CD8-positive, alpha-beta memory T cell (primary cell): ENCODE results near the gene SRSF8. TPM values are rescaled to one million over a fixed set of nuclear protein-coding genes. Genes with fewer than 3 reads are reported as not detected.

ENCODE experiments used
- CTCF ChIA-PET: fragments of 350-600 bp; sonication (Branson Sonifier 250); formaldehyde crosslinking; loops from one replicate; lab custom pipeline; 2021; ENCODE audit warnings: antibody characterized with exemption; lab: Charles Lee
- POLR2A ChIA-PET: fragments of 350-600 bp; sonication (Branson Sonifier 250); formaldehyde crosslinking; loops from one replicate; lab custom pipeline; 2021; ENCODE audit warnings: antibody characterized with exemption; lab: Charles Lee
- DNase-seq, 5 donors: peaks; one replicate each; pipeline versions ENCODE4 v3.0.0 to v3.0.0-alpha.2; 2020 to 2022; ENCODE audit warnings: mixed read lengths in 1 of 5
- H3K27ac ChIP-seq: one replicate; pipeline ENCODE4 v1.7.0; 2013; ENCODE audit warnings: low read depth, mild to moderate bottlenecking, low read length, moderate library complexity
- H3K27me3 ChIP-seq: 2 replicates; pipeline ENCODE4 v1.7.0; 2013; ENCODE audit warnings: low read length, mild to moderate bottlenecking; ENCODE audit not compliant: insufficient read depth, poor library complexity, severe bottlenecking
- H3K36me3 ChIP-seq: 2 replicates; pipeline ENCODE4 v1.7.0; 2013; ENCODE audit warnings: mild to moderate bottlenecking, low read length, moderate library complexity; ENCODE audit not compliant: insufficient read depth
- H3K4me1 ChIP-seq: 2 replicates; pipeline ENCODE4 v1.7.0; 2013; ENCODE audit warnings: mild to moderate bottlenecking, low read length, moderate library complexity; ENCODE audit not compliant: insufficient read depth
- H3K4me3 ChIP-seq: 2 replicates; pipeline ENCODE4 v1.7.0; 2013; ENCODE audit warnings: mild to moderate bottlenecking, low read length
- H3K9me3 ChIP-seq: 2 replicates; pipeline ENCODE4 v1.7.0; 2013; ENCODE audit warnings: mild to moderate bottlenecking, low read length
- H3K27ac Mint-ChIP-seq, 8 donors: one replicate each; pipeline ENCODE4 v1.8.0; 2020 to 2021; ENCODE audit warnings: mixed read lengths in 8 of 8, mild to moderate bottlenecking in 6 of 8, inconsistent platforms in 3 of 8, moderate library complexity in 3 of 8
- H3K27me3 Mint-ChIP-seq, 2 donors: one replicate each; pipeline ENCODE4 v1.8.0; 2020 to 2021; ENCODE audit warnings: mixed read lengths in 2 of 2, mild to moderate bottlenecking in 1 of 2, moderate library complexity in 1 of 2
- H3K36me3 Mint-ChIP-seq, 3 donors: one replicate each; pipeline ENCODE4 v1.8.0; 2020 to 2021; ENCODE audit warnings: mixed read lengths in 3 of 3, inconsistent platforms in 1 of 3, mild to moderate bottlenecking in 1 of 3
- H3K4me1 Mint-ChIP-seq, 3 donors: one replicate each; pipeline ENCODE4 v1.8.0; 2020 to 2021; ENCODE audit warnings: mixed read lengths in 3 of 3, inconsistent platforms in 1 of 3, mild to moderate bottlenecking in 1 of 3
- H3K4me3 Mint-ChIP-seq, 7 donors: one replicate each; pipeline ENCODE4 v1.8.0; 2020 to 2021; ENCODE audit warnings: mixed read lengths in 7 of 7, mild to moderate bottlenecking in 6 of 7, moderate library complexity in 4 of 7, inconsistent platforms in 2 of 7
- H3K9me3 Mint-ChIP-seq, 5 donors: one replicate each; pipeline ENCODE4 v1.8.0; 2020 to 2022; ENCODE audit warnings: mixed read lengths in 5 of 5, mild to moderate bottlenecking in 3 of 5, moderate library complexity in 2 of 5, inconsistent platforms in 1 of 5
- polyA plus RNA-seq: library from polyadenylated mRNA; unstranded; fragments of 300-500 nt; fragmentation: Illumina TruSeq; gene quantifications from one replicate; pipeline ENCODE4 v1.2.3, GENCODE V29; 2021
- total RNA-seq, 2 experiments: library from RNA; stranded (reverse); gene quantifications; one replicate each; pipeline ENCODE4 v1.2.3, GENCODE V29; 2021

SRSF8 gene
- total and polyA plus RNA-seq, 3 experiments from 2014 or later, result 75.8 to 91.6 (median 82.8) TPM

DNA sequence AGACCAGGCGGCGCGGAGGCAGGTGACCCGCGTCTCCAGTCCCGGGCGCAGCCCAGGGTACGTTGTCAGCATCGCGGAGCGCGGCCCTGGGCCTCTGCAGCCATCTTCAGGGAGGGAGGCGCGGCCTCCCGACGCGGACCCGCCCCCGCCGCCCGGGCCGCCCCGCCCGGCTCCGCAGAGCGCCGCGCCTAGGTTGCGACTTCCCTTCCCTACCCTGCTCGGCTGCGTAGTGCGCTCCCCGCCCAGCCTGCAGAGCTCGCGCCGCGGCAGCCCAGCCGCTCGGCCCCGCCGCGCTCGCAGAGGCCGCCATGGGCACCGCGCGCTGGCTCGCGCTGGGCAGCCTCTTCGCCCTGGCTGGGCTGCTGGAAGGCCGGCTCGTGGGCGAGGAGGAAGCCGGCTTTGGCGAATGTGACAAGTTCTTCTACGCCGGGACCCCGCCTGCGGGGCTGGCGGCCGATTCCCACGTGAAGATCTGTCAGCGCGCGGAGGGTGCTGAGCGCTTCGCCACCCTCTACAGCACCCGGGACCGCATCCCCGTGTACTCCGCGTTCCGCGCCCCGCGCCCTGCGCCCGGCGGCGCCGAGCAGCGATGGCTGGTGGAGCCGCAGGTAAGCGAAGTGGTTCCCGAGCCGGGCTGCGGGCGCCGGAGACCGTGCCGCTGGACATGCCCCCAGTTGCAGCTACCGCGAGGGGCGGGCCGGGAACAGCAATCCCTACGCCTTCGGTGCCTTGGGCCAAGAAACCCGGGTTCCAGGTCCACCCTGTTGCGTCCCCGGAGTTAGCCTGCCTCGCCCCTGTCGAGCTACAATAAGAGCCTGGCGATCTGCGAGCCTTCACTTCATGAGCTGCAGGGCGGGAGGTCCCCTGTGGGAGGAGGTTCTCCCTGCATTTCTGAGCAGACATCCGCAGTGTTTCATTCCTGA is 23.2 kb downstream of the SRSF8 start, which contains the start of gene ENDOD1:
ENDOD1 (plus strand) TSS at position 227 of the 923 bp plus-strand sequence; CDS start at position 309, 82 bp downstream.
- POLR2A ChIA-PET, result interaction anchor here (0.9 to 5.0 kb wide), 12 partner anchors 10 to 700 kb away, joined by 3 to 164 read pairs (median 8); partner anchors contain the start of genes CEP57, CWC15, FAM76B and KDM4D
- H3K9me3 ChIP-seq, result no peaks in the 10 kb centered on the region
- H3K4me3 ChIP-seq, result peak within 1 kb of the TSS; percentile 70
- H3K27me3 ChIP-seq, result no peaks in the 10 kb centered on the region
- H3K27ac ChIP-seq, result peak within 1 kb of the TSS; percentile 78
- H3K4me1 ChIP-seq, result peaks cover 33% of the 10 kb centered on the region
- Mint-ChIP-seq H3K27me3 (no peaks in the 10 kb centered on the region), H3K4me3 (peak within 1 kb of the TSS; percentile 91 to 98 (median 93)), H3K9me3 (no peaks in the 10 kb centered on the region), H3K36me3 (peaks cover 0 to 9% (median 2%) of the 10 kb centered on the region in 3 donors), H3K27ac (peak within 1 kb of the TSS; percentile 92 to 99 (median 98)), H3K4me1 (peaks cover 46 to 58% (median 48%) of the 10 kb centered on the region in 3 donors)
- peak; percentile 75 to 89 (median 84) for DNase-seq
- no peaks in the 10 kb centered on the region for H3K36me3 ChIP-seq
- CTCF ChIA-PET, result interaction anchor here (0.5 to 7.5 kb wide), 13 partner anchors 9 to 1304 kb away, joined by 3 to 116 read pairs (median 5); partner anchors contain the start of genes CWC15, KDM4D, MAML2 and SRSF8

DNA sequence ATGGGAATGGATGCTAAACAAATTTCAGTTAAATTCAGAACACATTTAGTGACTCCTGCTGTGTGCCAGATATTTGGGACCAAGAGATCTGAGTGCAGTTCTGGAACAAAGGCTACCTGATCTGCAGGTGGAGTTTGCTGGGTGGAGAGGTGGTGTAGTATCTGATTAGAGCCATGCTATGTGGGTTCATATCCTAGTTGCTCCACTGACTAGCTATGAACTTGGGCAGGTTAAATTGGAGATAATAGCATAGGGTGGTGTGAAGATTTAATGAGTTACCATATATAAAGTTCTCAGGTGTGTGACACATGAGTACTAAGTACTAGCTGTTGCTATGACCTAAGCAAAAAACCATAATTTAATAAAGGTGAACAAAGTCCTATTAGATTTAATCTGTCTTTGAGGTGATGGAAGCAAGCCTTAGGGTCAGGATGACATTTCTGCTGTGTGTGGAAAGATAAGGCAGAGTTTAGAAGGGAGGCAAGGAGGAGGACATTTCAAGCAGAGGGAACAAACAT is 25.0 kb downstream of the SRSF8 start:
- CTCF ChIA-PET, result interaction anchor here (1.4 to 7.5 kb wide), 6 partner anchors 10 to 618 kb away, joined by 3 to 116 read pairs (median 8); partner anchors contain the start of gene SRSF8
- DNase-seq, result no peak
- no peaks in the 10 kb centered on the region for H3K36me3 ChIP-seq
- POLR2A ChIA-PET, result interaction anchor here (5.0 kb wide), 1 partner anchor 22 kb away, joined by 164 read pairs; the partner anchor contains the start of gene SRSF8
- no peaks in the 10 kb centered on the region for H3K27me3 ChIP-seq
- H3K27ac ChIP-seq, result no peak overlapping the region
- no peaks in the 10 kb centered on the region for H3K9me3 ChIP-seq
- H3K4me3 ChIP-seq, result no peak overlapping the region
- H3K36me3 Mint-ChIP-seq, result peaks cover 0 to 9% (median 4%) of the 10 kb centered on the region in 3 donors
- peaks cover 52 to 75% (median 53%) of the 10 kb centered on the region in 3 donors for H3K4me1 Mint-ChIP-seq
- H3K4me3 Mint-ChIP-seq, result peak overlapping the region; percentile 13 to 95 (median 90)
- no peaks in the 10 kb centered on the region for H3K27me3 Mint-ChIP-seq
- H3K27ac Mint-ChIP-seq, result peak overlapping the region in 3 of 8 donors; percentile 8 to 53 (median 31)
- H3K9me3 Mint-ChIP-seq, result no peaks in the 10 kb centered on the region
- H3K4me1 ChIP-seq, result peaks cover 33% of the 10 kb centered on the region

DNA sequence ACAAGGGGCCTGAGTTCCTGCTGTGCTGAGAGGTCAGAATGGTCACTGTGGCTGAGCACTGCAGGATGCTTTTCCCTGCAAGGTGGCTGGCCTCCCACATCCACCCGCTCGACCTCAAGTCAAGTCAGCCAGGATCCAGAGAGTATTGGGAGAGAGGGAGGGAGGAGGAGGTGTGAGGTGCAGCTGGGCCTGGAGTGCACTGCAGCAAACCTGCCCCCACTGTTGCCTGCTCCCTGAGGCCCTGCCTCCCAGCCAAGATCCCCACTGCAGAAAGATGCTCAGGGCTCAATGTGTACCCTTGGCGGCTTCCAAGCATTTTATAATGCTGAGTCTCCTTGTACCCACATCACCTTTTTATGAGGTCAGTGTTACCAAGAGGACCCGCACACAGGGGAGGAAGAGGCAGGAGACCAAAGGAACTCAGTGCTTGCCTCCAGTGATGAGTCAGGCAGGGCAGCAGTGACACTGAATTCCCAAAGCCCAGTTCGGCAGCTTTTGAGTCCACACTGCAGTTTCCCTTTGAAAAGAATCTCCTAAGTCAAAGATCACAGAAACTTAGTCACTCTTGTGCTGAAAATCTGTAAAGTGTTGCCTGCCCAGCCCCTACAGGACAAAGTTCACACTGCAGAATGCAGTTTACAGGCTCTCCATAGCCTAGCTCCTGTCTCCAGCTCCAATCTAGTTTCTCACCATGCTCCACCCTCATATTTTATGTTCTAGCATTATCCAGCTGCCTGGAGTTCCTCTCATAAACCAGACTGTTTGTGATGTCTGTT is 26.0 kb downstream of the SRSF8 start:
- H3K4me1 Mint-ChIP-seq, result peaks cover 58 to 83% (median 61%) of the 10 kb centered on the region in 3 donors
- no peaks in the 10 kb centered on the region for H3K27me3 Mint-ChIP-seq
- no peak overlapping the region for H3K4me3 ChIP-seq

DNA sequence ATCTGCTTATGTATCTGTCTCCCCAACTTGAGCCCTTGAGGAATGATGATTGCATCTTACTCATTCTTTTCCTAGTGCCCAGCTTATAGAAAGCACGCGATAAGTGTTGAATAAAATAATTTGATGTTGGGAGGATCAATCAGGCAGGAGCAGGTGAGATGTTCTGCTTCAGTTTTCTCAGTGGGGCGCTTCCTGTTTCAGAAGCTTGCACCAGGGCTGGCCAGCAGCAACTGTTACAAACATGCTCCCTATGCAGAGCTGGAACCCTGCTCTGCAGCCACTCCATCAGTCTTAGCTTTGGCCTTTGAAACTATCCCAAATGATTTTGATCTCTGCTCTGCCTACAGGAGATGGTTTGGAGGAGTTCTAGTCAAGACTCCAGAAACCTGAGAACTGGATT is 26.8 kb downstream of the SRSF8 start:
- Mint-ChIP-seq H3K27me3 (no peaks in the 10 kb centered on the region), H3K9me3 (no peaks in the 10 kb centered on the region), H3K36me3 (peaks cover 0 to 10% (median 6%) of the 10 kb centered on the region in 3 donors), H3K27ac (peak overlapping the region in 3 of 8 donors; percentile 3 to 38 (median 15)), H3K4me1 (peaks cover 58 to 79% (median 59%) of the 10 kb centered on the region in 3 donors), H3K4me3 (peak overlapping the region in 1 of 7 donors; percentile 49)
- peaks cover 30% of the 10 kb centered on the region for H3K4me1 ChIP-seq
- CTCF ChIA-PET, result interaction anchor here (0.8 to 7.5 kb wide), 10 partner anchors 10 to 61 kb away, joined by 3 to 116 read pairs (median 5); partner anchors contain the start of gene SRSF8
- H3K27ac ChIP-seq, result no peak overlapping the region
- no peaks in the 10 kb centered on the region for H3K36me3 ChIP-seq
- POLR2A ChIA-PET, result interaction anchor here (0.8 to 1.3 kb wide), 2 partner anchors 20 to 27 kb away, joined by 3 to 7 read pairs; partner anchors contain the start of gene SRSF8
- DNase-seq, result no peak
- H3K9me3 ChIP-seq, result no peaks in the 10 kb centered on the region
- H3K4me3 ChIP-seq, result no peak overlapping the region
- no peaks in the 10 kb centered on the region for H3K27me3 ChIP-seq

More for the DNA sequence above, 26.0 kb downstream of the SRSF8 start:
- H3K27ac Mint-ChIP-seq, result peak overlapping the region in 2 of 8 donors; percentile 11 to 55
- ChIA-PET POLR2A (interaction anchor here (1.3 to 5.0 kb wide), 2 partner anchors 23 to 26 kb away, joined by 7 to 164 read pairs; partner anchors contain the start of gene SRSF8), CTCF (interaction anchor here (0.8 to 7.5 kb wide), 13 partner anchors 11 to 617 kb away, joined by 3 to 116 read pairs (median 6); partner anchors contain the start of gene SRSF8)
- Histone ChIP-seq H3K36me3 (no peaks in the 10 kb centered on the region), H3K27me3 (no peaks in the 10 kb centered on the region), H3K9me3 (no peaks in the 10 kb centered on the region), H3K4me1 (peaks cover 33% of the 10 kb centered on the region), H3K27ac (no peak overlapping the region)
- peak overlapping the region in 1 of 7 donors; percentile 94 for H3K4me3 Mint-ChIP-seq
- peak in 2 of 5 donors; percentile 5 to 17 for DNase-seq
- peaks cover 0 to 9% (median 6%) of the 10 kb centered on the region in 3 donors for H3K36me3 Mint-ChIP-seq
- no peaks in the 10 kb centered on the region for H3K9me3 Mint-ChIP-seq

DNA sequence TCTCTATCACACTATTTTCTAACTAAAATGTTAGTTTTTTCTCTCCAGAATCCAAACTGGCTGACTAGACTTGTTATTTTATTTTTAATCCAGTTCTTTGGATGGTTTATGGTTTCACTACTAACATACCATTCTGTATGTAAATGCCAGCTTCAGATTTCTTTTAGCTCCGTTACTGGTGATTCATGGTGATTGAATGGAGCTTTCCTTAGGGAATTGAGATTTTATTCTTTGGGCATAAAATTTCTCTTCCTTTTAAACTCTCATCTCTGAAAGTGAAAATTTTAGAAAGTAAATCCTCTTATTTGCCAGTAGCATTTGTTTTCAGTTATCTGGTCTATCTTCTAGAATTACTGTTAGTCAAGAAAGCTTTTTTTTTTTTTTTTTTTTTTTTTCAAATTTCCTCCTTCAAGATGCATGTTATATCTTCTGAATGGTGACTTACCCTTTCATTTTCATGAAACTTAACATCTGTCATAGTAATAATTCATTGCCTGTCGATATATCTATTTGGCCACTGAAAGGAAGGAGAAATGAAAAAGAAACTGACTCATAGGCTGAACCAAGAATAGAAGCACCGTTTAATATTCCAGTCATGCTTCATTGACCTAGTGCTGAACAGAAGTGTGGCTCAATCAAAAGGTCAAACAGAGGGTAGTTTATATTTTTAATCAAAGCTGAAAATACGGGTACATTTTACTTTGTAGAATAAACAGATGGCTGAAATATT is 29.3 kb downstream of the SRSF8 start:
- Mint-ChIP-seq H3K4me3 (peak overlapping the region in 2 of 7 donors; percentile 7 to 14), H3K27me3 (no peaks in the 10 kb centered on the region), H3K4me1 (peaks cover 45 to 70% (median 51%) of the 10 kb centered on the region in 3 donors), H3K27ac (peak overlapping the region in 1 of 8 donors; percentile 59), H3K9me3 (no peaks in the 10 kb centered on the region), H3K36me3 (peaks cover 0 to 6% (median 4%) of the 10 kb centered on the region in 3 donors)
- ChIA-PET CTCF (interaction anchor here (1.0 kb wide), 2 partner anchors 26 to 29 kb away, joined by 3 to 5 read pairs; partner anchors contain the start of gene SRSF8), POLR2A (interaction anchor here (0.5 to 0.6 kb wide), 2 partner anchors 13 to 135 kb away, joined by 3 to 5 read pairs; partner anchors contain the start of gene SESN3)
- no peak for DNase-seq
- H3K27me3 ChIP-seq, result no peaks in the 10 kb centered on the region
- peaks cover 16% of the 10 kb centered on the region for H3K4me1 ChIP-seq
- no peak overlapping the region for H3K4me3 ChIP-seq
- no peaks in the 10 kb centered on the region for H3K36me3 ChIP-seq
- H3K9me3 ChIP-seq, result no peaks in the 10 kb centered on the region
- no peak overlapping the region for H3K27ac ChIP-seq

DNA sequence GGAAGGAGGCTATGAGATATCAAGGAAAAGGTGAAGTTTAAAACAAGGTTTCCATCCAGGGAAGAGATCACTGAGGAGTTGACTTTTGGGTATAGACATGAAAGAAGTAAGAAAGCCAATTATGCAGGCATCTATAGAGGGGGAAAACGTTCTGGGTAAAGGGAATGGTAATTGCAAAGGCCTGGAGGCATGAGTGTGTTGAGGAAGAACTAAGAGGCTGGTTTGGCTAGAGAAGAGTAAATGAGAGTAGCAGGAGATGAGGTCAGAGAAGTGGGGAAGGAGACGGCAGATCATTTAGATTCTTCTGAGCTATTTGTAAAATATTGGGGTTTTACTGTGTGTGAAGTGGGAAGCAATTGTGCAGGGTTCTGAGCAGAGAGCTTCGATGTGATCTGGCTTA is 30.5 kb downstream of the SRSF8 start:
- H3K27me3 ChIP-seq, result no peaks in the 10 kb centered on the region
- DNase-seq, result no peak
- H3K4me3 Mint-ChIP-seq, result no peak overlapping the region
- H3K9me3 Mint-ChIP-seq, result no peaks in the 10 kb centered on the region
- H3K36me3 Mint-ChIP-seq, result peaks cover 0 to 8% (median 7%) of the 10 kb centered on the region in 3 donors
- peaks cover 9% of the 10 kb centered on the region for H3K4me1 ChIP-seq
- peaks cover 33 to 58% (median 39%) of the 10 kb centered on the region in 3 donors for H3K4me1 Mint-ChIP-seq
- ChIA-PET CTCF (interaction anchor here (1.3 kb wide), 1 partner anchor 30 kb away, joined by 5 read pairs; the partner anchor contains the start of gene SRSF8), POLR2A (no interaction called here)
- H3K27ac Mint-ChIP-seq, result no peak overlapping the region
- no peaks in the 10 kb centered on the region for H3K9me3 ChIP-seq
- no peaks in the 10 kb centered on the region for H3K27me3 Mint-ChIP-seq
- no peak overlapping the region for H3K27ac ChIP-seq
- no peak overlapping the region for H3K4me3 ChIP-seq
- no peaks in the 10 kb centered on the region for H3K36me3 ChIP-seq
